ENCODE measurements around the gene CTSS.

GRCh38 chr1:150813028-150813707 is 47.6 kb upstream of the CTSS start:
- TF ChIP-seq GATA3 (IDR thresholded peaks at IDR 0.05; ENCODE audit: low read depth, low read length) (no peak), GATA2 (IDR thresholded peaks at IDR 0.05; ENCODE audit: low read depth, low read length) (no peak)
